GM23338 (cell line): ENCODE data around the gene SORCS2. TPM values are rescaled to one million over a fixed set of nuclear protein-coding genes. Genes with fewer than 3 reads are reported as not detected.

Experiments
- ATAC-seq: fragments of 200-7000 bp; cut with Tn5 transposase; 3 replicates; pipeline ENCODE4 v1.9.1; 2020
- DNase-seq: peaks from one replicate; pipeline ENCODE4 v3.0.0-alpha.2; 2015; ENCODE audit warnings: low spot score
- H2AFZ ChIP-seq: fragments of 200-600 bp; sonication (generic); 2 replicates; pipeline ENCODE4 v1.8.0; 2016; ENCODE audit warnings: antibody characterized with exemption, mild to moderate bottlenecking, moderate library complexity
- H3F3A ChIP-seq: fragments of 200-600 bp; sonication (generic); replicated peaks from 2 replicates; pipeline ENCODE4 v1.8.0; 2017; ENCODE audit warnings: antibody characterized with exemption, mixed run types, low read depth
- H3K27ac ChIP-seq: fragments of 200-600 bp; sonication (generic); 2 replicates; pipeline ENCODE4 v1.6.1; 2016; ENCODE audit warnings: low read depth
- H3K27me3 ChIP-seq: fragments of 200-600 bp; sonication (generic); 2 replicates; pipeline ENCODE4 v1.8.0; 2016; ENCODE audit warnings: mild to moderate bottlenecking, mixed run types, moderate library complexity; ENCODE audit not compliant: insufficient read depth
- H3K36me3 ChIP-seq: fragments of 200-600 bp; sonication (generic); 2 replicates; pipeline ENCODE4 v1.8.0; 2016; ENCODE audit warnings: mild to moderate bottlenecking; ENCODE audit not compliant: insufficient read depth
- H3K4me1 ChIP-seq: fragments of 200-600 bp; sonication (generic); 2 replicates; pipeline ENCODE4 v1.8.0; 2016; ENCODE audit warnings: mild to moderate bottlenecking, moderate library complexity; ENCODE audit not compliant: insufficient read depth
- H3K4me2 ChIP-seq: fragments of 200-600 bp; sonication (generic); 2 replicates; pipeline ENCODE4 v1.7.1; 2017; ENCODE audit warnings: mixed run types
- H3K4me3 ChIP-seq: fragments of 200-600 bp; sonication (generic); 2 replicates; pipeline ENCODE4 v1.6.1; 2016; ENCODE audit warnings: mixed run types
- H3K79me2 ChIP-seq: fragments of 200-600 bp; sonication (generic); replicated peaks from 2 replicates; pipeline ENCODE4 v1.8.0; 2017; ENCODE audit warnings: mild to moderate bottlenecking; ENCODE audit not compliant: insufficient read depth
- H3K9me2 ChIP-seq: fragments of 200-600 bp; sonication (generic); 2 replicates; pipeline ENCODE4 v1.8.0; 2017; ENCODE audit not compliant: insufficient read depth
- H4K20me1 ChIP-seq: fragments of 200-600 bp; sonication (generic); replicated peaks from 2 replicates; pipeline ENCODE4 v1.8.0; 2017; ENCODE audit warnings: mild to moderate bottlenecking; ENCODE audit not compliant: insufficient read depth
- H3K27ac Mint-ChIP-seq: 2 replicates; pipeline ENCODE4 v1.8.0; 2020; ENCODE audit warnings: inconsistent platforms, mild to moderate bottlenecking, moderate library complexity, mixed read lengths
- H3K27me3 Mint-ChIP-seq: 3 replicates; pipeline ENCODE4 v1.8.0; 2022; ENCODE audit warnings: low read depth, mild to moderate bottlenecking, moderate library complexity, mixed read lengths, inconsistent platforms; ENCODE audit not compliant: insufficient read depth, poor library complexity
- H3K36me3 Mint-ChIP-seq: 3 replicates; pipeline ENCODE4 v1.8.0; 2021; ENCODE audit warnings: low read depth, mild to moderate bottlenecking, inconsistent platforms, moderate library complexity, mixed read lengths
- H3K4me1 Mint-ChIP-seq: 3 replicates; pipeline ENCODE4 v1.8.0; 2020; ENCODE audit warnings: mild to moderate bottlenecking, inconsistent platforms, mixed read lengths
- H3K4me3 Mint-ChIP-seq: 3 replicates; pipeline ENCODE4 v1.8.0; 2021; ENCODE audit warnings: moderate library complexity, mild to moderate bottlenecking, inconsistent platforms, mixed read lengths
- H3K9me3 Mint-ChIP-seq: 3 replicates; pipeline ENCODE4 v1.8.0; 2020; ENCODE audit warnings: moderate library complexity, mild to moderate bottlenecking, inconsistent platforms, mixed read lengths
- CREB1 ChIP-seq: fragments of 250-450 bp; sonication (Bioruptor Pico); IDR thresholded peaks from 2 replicates; pipeline ENCODE4 v1.5.0; 2020; ENCODE audit warnings: low read depth, mild to moderate bottlenecking, moderate library complexity
- EZH2 ChIP-seq: fragments of 200-600 bp; sonication (generic); IDR thresholded peaks from one replicate; pipeline ENCODE4 v1.8.0; 2017; ENCODE audit warnings: antibody characterized with exemption, mild to moderate bottlenecking, low read depth; ENCODE audit not compliant: unreplicated experiment
- EZH2phosphoT487 ChIP-seq: fragments of 200-600 bp; sonication (generic); IDR thresholded peaks from one replicate; pipeline ENCODE4 v1.8.1; 2018; ENCODE audit warnings: antibody characterized with exemption; ENCODE audit not compliant: unreplicated experiment
- JUNB ChIP-seq: IDR thresholded peaks from one replicate; pipeline ENCODE4 v1.6.1; 2016; ENCODE audit warnings: antibody characterized with exemption; ENCODE audit not compliant: unreplicated experiment
- NANOG ChIP-seq: IDR thresholded peaks from 2 replicates; pipeline ENCODE4 v1.6.1; 2016; ENCODE audit warnings: antibody characterized with exemption, borderline replicate concordance
- POLR2AphosphoS5 ChIP-seq: IDR thresholded peaks from 2 replicates; pipeline ENCODE4 v1.6.1; 2016; ENCODE audit warnings: antibody characterized with exemption, low read depth
- STAT1 ChIP-seq: IDR thresholded peaks from one replicate; pipeline ENCODE4 v1.6.1; 2016; ENCODE audit warnings: antibody characterized with exemption; ENCODE audit not compliant: unreplicated experiment
- ZNF114 ChIP-seq: fragments of 250-450 bp; sonication (Bioruptor Pico); IDR thresholded peaks from 2 replicates; pipeline ENCODE4 v1.5.0; 2020; ENCODE audit warnings: mild to moderate bottlenecking, moderate library complexity
- ZNF331 ChIP-seq: fragments of 250-450 bp; sonication (Bioruptor Pico); IDR thresholded peaks from 2 replicates; pipeline ENCODE4 v1.5.0; 2020; ENCODE audit warnings: low read depth, mild to moderate bottlenecking, moderate library complexity
- polyA plus RNA-seq: library from polyadenylated mRNA; unstranded; fragments of >200 nt; fragmentation: Nextera tagmentation; extraction: Ambion mirVana; gene quantifications from 2 replicates; pipeline ENCODE4 v1.2.1, GENCODE V29; 2016
- total RNA-seq: library from RNA; depleted of rRNA; stranded (reverse); fragments of >200 nt; shearing (Covaris generic); gene quantifications from 2 replicates; pipeline ENCODE4 v1.2.3, GENCODE V29; 2014
- TF ChIP-seq, protein P1 (sequence below), 2 experiments: fragments of 200-600 bp in 1 of 2; sonication (generic) in 1 of 2; conservative IDR thresholded peaks; 2 replicates each; pipeline versions ENCODE4 v1.5.1 to v1.6.1; 2016 to 2017; ENCODE audit warnings: antibody characterized with exemption in 2 of 2, low read depth in 2 of 2, mild to moderate bottlenecking in 2 of 2, moderate library complexity in 1 of 2
- TF ChIP-seq, protein P2 (sequence below): IDR thresholded peaks from one replicate; pipeline ENCODE4 v1.6.1; 2018; ENCODE audit warnings: antibody characterized with exemption; ENCODE audit not compliant: unreplicated experiment
- TF ChIP-seq, protein P3 (sequence below): IDR thresholded peaks from 2 replicates; pipeline ENCODE4 v1.6.1; 2016; ENCODE audit warnings: antibody characterized with exemption
- TF ChIP-seq, protein P4 (sequence below): fragments of 250-450 bp; sonication (Bioruptor Pico); IDR thresholded peaks from 2 replicates; pipeline ENCODE4 v1.5.0; 2020; ENCODE audit warnings: mild to moderate bottlenecking, moderate library complexity

The SORCS2 gene
- total and polyA plus RNA-seq, 2 experiments from 2014 or later, result 0.47 to 2.4 TPM

DNA sequence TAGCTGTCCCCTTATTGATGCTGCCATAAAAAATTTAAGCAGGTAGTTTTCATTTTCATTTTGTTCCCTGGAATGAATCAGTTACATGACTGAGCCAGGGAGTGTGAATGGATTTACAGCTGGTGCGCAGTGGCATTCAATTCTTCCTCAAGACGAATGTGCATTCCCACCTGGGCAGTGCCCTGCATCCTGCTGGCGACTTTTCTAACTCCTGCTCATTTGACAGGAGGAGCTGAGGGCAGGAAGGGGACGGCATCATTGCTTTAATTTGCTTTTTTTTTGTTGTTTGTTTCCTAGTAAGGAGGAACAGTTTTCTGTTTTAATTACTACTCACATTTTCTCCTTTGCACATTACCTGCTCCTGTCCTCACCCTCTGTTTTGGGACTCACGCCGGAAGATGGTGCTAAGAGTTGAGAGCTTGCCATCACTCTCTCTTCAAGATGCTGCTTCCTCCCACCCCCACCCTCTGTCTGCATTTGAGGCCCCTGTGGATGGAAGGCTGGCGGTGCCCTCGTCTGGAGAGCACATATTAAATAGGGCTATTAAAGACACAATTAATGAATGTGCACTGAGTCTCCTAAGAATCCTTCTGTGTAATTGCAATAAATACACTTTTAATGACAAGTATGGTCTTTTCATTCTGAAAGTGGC is 206.6 kb downstream of the SORCS2 start:
- H3K4me1 Mint-ChIP-seq, result peaks cover 3% of the 10 kb centered on the region; the same call in 1 of the 3 replicates
- DNase-seq (no peak), ATAC-seq (no peak)
- H3K36me3 Mint-ChIP-seq, result no peaks in the 10 kb centered on the region; the same call in 2 of the 3 replicates
- no peak overlapping the region for H3K4me2 ChIP-seq
- TF ChIP-seq JUNB, result no peak
- TF ChIP-seq ZNF331 (CRISPR knock-in tag), result no peak
- TF ChIP-seq CREB1 (CRISPR knock-in tag), result no peak
- TF ChIP-seq, protein P1, sequence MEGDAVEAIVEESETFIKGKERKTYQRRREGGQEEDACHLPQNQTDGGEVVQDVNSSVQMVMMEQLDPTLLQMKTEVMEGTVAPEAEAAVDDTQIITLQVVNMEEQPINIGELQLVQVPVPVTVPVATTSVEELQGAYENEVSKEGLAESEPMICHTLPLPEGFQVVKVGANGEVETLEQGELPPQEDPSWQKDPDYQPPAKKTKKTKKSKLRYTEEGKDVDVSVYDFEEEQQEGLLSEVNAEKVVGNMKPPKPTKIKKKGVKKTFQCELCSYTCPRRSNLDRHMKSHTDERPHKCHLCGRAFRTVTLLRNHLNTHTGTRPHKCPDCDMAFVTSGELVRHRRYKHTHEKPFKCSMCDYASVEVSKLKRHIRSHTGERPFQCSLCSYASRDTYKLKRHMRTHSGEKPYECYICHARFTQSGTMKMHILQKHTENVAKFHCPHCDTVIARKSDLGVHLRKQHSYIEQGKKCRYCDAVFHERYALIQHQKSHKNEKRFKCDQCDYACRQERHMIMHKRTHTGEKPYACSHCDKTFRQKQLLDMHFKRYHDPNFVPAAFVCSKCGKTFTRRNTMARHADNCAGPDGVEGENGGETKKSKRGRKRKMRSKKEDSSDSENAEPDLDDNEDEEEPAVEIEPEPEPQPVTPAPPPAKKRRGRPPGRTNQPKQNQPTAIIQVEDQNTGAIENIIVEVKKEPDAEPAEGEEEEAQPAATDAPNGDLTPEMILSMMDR (conservative IDR thresholded peaks at IDR 0.05; ENCODE audit: low read depth in 2 of 2), result no peak
- no peak for TF ChIP-seq STAT1
- TF ChIP-seq ZNF114 (CRISPR knock-in tag), result no peak
- TF ChIP-seq, protein P2, sequence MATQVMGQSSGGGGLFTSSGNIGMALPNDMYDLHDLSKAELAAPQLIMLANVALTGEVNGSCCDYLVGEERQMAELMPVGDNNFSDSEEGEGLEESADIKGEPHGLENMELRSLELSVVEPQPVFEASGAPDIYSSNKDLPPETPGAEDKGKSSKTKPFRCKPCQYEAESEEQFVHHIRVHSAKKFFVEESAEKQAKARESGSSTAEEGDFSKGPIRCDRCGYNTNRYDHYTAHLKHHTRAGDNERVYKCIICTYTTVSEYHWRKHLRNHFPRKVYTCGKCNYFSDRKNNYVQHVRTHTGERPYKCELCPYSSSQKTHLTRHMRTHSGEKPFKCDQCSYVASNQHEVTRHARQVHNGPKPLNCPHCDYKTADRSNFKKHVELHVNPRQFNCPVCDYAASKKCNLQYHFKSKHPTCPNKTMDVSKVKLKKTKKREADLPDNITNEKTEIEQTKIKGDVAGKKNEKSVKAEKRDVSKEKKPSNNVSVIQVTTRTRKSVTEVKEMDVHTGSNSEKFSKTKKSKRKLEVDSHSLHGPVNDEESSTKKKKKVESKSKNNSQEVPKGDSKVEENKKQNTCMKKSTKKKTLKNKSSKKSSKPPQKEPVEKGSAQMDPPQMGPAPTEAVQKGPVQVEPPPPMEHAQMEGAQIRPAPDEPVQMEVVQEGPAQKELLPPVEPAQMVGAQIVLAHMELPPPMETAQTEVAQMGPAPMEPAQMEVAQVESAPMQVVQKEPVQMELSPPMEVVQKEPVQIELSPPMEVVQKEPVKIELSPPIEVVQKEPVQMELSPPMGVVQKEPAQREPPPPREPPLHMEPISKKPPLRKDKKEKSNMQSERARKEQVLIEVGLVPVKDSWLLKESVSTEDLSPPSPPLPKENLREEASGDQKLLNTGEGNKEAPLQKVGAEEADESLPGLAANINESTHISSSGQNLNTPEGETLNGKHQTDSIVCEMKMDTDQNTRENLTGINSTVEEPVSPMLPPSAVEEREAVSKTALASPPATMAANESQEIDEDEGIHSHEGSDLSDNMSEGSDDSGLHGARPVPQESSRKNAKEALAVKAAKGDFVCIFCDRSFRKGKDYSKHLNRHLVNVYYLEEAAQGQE, result no peak
- TF ChIP-seq, protein P3, sequence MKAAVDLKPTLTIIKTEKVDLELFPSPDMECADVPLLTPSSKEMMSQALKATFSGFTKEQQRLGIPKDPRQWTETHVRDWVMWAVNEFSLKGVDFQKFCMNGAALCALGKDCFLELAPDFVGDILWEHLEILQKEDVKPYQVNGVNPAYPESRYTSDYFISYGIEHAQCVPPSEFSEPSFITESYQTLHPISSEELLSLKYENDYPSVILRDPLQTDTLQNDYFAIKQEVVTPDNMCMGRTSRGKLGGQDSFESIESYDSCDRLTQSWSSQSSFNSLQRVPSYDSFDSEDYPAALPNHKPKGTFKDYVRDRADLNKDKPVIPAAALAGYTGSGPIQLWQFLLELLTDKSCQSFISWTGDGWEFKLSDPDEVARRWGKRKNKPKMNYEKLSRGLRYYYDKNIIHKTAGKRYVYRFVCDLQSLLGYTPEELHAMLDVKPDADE, result no peak
- no peak for TF ChIP-seq NANOG
- TF ChIP-seq EZH2phosphoT487, result no peak
- no peak for TF ChIP-seq EZH2
- TF ChIP-seq, protein P4, sequence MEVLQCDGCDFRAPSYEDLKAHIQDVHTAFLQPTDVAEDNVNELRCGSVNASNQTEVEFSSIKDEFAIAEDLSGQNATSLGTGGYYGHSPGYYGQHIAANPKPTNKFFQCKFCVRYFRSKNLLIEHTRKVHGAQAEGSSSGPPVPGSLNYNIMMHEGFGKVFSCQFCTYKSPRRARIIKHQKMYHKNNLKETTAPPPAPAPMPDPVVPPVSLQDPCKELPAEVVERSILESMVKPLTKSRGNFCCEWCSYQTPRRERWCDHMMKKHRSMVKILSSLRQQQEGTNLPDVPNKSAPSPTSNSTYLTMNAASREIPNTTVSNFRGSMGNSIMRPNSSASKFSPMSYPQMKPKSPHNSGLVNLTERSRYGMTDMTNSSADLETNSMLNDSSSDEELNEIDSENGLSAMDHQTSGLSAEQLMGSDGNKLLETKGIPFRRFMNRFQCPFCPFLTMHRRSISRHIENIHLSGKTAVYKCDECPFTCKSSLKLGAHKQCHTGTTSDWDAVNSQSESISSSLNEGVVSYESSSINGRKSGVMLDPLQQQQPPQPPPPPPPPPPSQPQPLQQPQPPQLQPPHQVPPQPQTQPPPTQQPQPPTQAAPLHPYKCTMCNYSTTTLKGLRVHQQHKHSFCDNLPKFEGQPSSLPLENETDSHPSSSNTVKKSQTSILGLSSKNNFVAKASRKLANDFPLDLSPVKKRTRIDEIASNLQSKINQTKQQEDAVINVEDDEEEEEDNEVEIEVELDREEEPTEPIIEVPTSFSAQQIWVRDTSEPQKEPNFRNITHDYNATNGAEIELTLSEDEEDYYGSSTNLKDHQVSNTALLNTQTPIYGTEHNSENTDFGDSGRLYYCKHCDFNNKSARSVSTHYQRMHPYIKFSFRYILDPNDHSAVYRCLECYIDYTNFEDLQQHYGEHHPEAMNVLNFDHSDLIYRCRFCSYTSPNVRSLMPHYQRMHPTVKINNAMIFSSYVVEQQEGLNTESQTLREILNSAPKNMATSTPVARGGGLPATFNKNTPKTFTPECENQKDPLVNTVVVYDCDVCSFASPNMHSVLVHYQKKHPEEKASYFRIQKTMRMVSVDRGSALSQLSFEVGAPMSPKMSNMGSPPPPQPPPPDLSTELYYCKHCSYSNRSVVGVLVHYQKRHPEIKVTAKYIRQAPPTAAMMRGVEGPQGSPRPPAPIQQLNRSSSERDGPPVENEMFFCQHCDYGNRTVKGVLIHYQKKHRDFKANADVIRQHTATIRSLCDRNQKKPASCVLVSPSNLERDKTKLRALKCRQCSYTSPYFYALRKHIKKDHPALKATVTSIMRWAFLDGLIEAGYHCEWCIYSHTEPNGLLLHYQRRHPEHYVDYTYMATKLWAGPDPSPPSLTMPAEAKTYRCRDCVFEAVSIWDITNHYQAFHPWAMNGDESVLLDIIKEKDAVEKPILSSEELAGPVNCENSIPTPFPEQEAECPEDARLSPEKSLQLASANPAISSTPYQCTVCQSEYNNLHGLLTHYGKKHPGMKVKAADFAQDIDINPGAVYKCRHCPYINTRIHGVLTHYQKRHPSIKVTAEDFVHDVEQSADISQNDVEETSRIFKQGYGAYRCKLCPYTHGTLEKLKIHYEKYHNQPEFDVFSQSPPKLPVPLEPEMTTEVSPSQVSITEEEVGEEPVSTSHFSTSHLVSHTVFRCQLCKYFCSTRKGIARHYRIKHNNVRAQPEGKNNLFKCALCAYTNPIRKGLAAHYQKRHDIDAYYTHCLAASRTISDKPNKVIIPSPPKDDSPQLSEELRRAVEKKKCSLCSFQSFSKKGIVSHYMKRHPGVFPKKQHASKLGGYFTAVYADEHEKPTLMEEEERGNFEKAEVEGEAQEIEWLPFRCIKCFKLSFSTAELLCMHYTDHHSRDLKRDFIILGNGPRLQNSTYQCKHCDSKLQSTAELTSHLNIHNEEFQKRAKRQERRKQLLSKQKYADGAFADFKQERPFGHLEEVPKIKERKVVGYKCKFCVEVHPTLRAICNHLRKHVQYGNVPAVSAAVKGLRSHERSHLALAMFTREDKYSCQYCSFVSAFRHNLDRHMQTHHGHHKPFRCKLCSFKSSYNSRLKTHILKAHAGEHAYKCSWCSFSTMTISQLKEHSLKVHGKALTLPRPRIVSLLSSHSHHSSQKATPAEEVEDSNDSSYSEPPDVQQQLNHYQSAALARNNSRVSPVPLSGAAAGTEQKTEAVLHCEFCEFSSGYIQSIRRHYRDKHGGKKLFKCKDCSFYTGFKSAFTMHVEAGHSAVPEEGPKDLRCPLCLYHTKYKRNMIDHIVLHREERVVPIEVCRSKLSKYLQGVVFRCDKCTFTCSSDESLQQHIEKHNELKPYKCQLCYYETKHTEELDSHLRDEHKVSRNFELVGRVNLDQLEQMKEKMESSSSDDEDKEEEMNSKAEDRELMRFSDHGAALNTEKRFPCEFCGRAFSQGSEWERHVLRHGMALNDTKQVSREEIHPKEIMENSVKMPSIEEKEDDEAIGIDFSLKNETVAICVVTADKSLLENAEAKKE (CRISPR knock-in tag), result no peak
- TF ChIP-seq POLR2AphosphoS5, result no peak
- H3F3A ChIP-seq, result no peaks in the 10 kb centered on the region
- no peak overlapping the region for H3K4me3 Mint-ChIP-seq
- peaks cover 13% of the 10 kb centered on the region for H3K27me3 Mint-ChIP-seq
- H3K27ac Mint-ChIP-seq, result no peak overlapping the region
- H3K9me3 Mint-ChIP-seq, result peaks cover 2% of the 10 kb centered on the region; the same call in 2 of the 3 replicates
- no peaks in the 10 kb centered on the region for H3K27me3 ChIP-seq
- no peak overlapping the region for H2AFZ ChIP-seq
- H3K4me1 ChIP-seq, result no peaks in the 10 kb centered on the region
- no peaks in the 10 kb centered on the region for H4K20me1 ChIP-seq
- 0 out of 2 replicates have a peak, but pooled peaks cover 4% of the 10 kb centered on the region for H3K9me2 ChIP-seq
- H3K27ac ChIP-seq, result no peak overlapping the region
- H3K79me2 ChIP-seq, result no peaks in the 10 kb centered on the region
- no peaks in the 10 kb centered on the region for H3K36me3 ChIP-seq
- H3K4me3 ChIP-seq, result no peak overlapping the region
